ENCODE results near the gene IRGQ.

- TF ChIP-seq GATA2 (IDR thresholded peaks at IDR 0.05; ENCODE audit: low read depth, low read length) (no peak), GATA3 (IDR thresholded peaks at IDR 0.05; ENCODE audit: low read depth, low read length) (no peak)
These were observed 3.1 kb downstream of the IRGQ start for GRCh38 chr19:43592800-43593350.

Measured in SH-SY5Y (cell line).